GM12878 (cell line): ENCODE measurements around the gene PRPF18. TPM values are rescaled to one million over a fixed set of nuclear protein-coding genes. Genes with fewer than 3 reads are reported as not detected.

ENCODE experiments used
- ATAC-seq: fragments of 200-7000 bp; cut with Tn5 transposase; 3 replicates; pipeline ENCODE4 v1.9.1; 2020; ENCODE audit warnings: mild to moderate bottlenecking, moderate library complexity
- BruUV-seq: library from RNA; stranded (reverse); fragments of 400-500 nt; replicated peaks from 2 replicates; lab custom pipeline; 2021; lab: Mats Ljungman, UMichigan
- CTCF ChIA-PET: fragments of 300-600 bp; sonication (Branson Sonifier 250); formaldehyde crosslinking; extraction: SDS; loops from one replicate; lab custom pipeline; 2021; ENCODE audit warnings: inconsistent platforms; lab: Yijun Ruan, JAX
- POLR2A ChIA-PET: fragments of 350-600 bp; formaldehyde crosslinking; extraction: SDS; loops from one replicate; lab custom pipeline; 2021; ENCODE audit warnings: inconsistent platforms; lab: Charles Lee
- RAD21 ChIA-PET: fragments of 300-600 bp; sonication (Branson Sonifier 250); formaldehyde crosslinking; loops from one replicate; lab custom pipeline; 2023; ENCODE audit warnings: antibody characterized with exemption; ENCODE audit not compliant: unreplicated experiment; lab: Charles Lee
- SMC1A ChIA-PET: fragments of 300-600 bp; sonication (Branson Sonifier 250); formaldehyde crosslinking; loops from one replicate; lab custom pipeline; 2023; ENCODE audit not compliant: unreplicated experiment, uncharacterized antibody; lab: Charles Lee
- DNase-seq: peaks from one replicate; pipeline ENCODE4 v3.0.0-alpha.2; 2011; ENCODE audit warnings: low read depth, low spot score
- FAIRE-seq: peaks from 3 replicates; lab custom pipeline; 2011; peaks lifted over from hg19 to GRCh38; lab: Jason Lieb, UNC
- H2AFZ ChIP-seq: 2 replicates; pipeline ENCODE4 v1.6.0; 2011; ENCODE audit warnings: low read depth, low read length, control low read depth; ENCODE audit not compliant: control insufficient read depth
- H3K27ac ChIP-seq: 2 replicates; pipeline ENCODE4 v1.5.1; 2011; ENCODE audit warnings: control low read depth; ENCODE audit not compliant: control insufficient read depth, insufficient read depth
- H3K27me3 ChIP-seq, 2 experiments: replicated peaks in 1 of 2; 2 replicates each; pipeline versions ENCODE4 v1.6.0 to v1.6.1; 2011; ENCODE audit warnings: low read length in 1 of 2; ENCODE audit not compliant: control insufficient read depth in 2 of 2, insufficient read depth in 2 of 2
- H3K36me3 ChIP-seq, 2 experiments: 2 replicates each; pipeline ENCODE4 v1.5.1; 2011; ENCODE audit warnings: low read length in 1 of 2; ENCODE audit not compliant: control insufficient read depth in 2 of 2, insufficient read depth in 2 of 2
- H3K4me1 ChIP-seq: 2 replicates; pipeline ENCODE4 v1.6.1; 2011; ENCODE audit warnings: mild to moderate bottlenecking, low read length, moderate library complexity, mixed read lengths; ENCODE audit not compliant: control insufficient read depth, insufficient read depth
- H3K4me2 ChIP-seq: 2 replicates; pipeline ENCODE4 v1.6.0; 2011; ENCODE audit warnings: control low read depth; ENCODE audit not compliant: control insufficient read depth, insufficient read depth
- H3K4me3 ChIP-seq: fragments of 200-600 bp; sonication (generic); 2 replicates; pipeline ENCODE4 v1.5.1; 2016
- H3K79me2 ChIP-seq: 2 replicates; pipeline ENCODE4 v1.6.0; 2011; ENCODE audit warnings: low read length; ENCODE audit not compliant: control insufficient read depth, insufficient read depth
- H3K9ac ChIP-seq: 2 replicates; pipeline ENCODE4 v1.8.0; 2011; ENCODE audit warnings: low read length, control low read depth, mixed read lengths; ENCODE audit not compliant: control insufficient read depth, insufficient read depth
- H3K9me3 ChIP-seq: replicated peaks from 3 replicates; pipeline ENCODE4 v1.5.1; 2011; ENCODE audit warnings: mild to moderate bottlenecking, low read length; ENCODE audit not compliant: control insufficient read depth, insufficient read depth
- H4K20me1 ChIP-seq: 2 replicates; pipeline ENCODE4 v1.6.0; 2011; ENCODE audit not compliant: control insufficient read depth, insufficient read depth
- CBX3 ChIP-seq: fragments of 200-600 bp; sonication (generic); IDR thresholded peaks from 2 replicates; pipeline ENCODE4 v1.6.1; 2016; ENCODE audit warnings: low read depth, borderline replicate concordance
- EED ChIP-seq: sonication (generic); IDR thresholded peaks from 2 replicates; pipeline ENCODE4 v1.6.1; 2016; ENCODE audit warnings: antibody characterized with exemption, low read depth
- KLF5 ChIP-seq: fragments of 450-650 bp; IDR thresholded peaks from 2 replicates; pipeline ENCODE4 v1.6.1; 2014; ENCODE audit warnings: mild to moderate bottlenecking; ENCODE audit not compliant: partially characterized antibody
- PAX8 ChIP-seq: fragments of 450-650 bp; IDR thresholded peaks from 2 replicates; pipeline ENCODE4 v1.6.1; 2017; ENCODE audit warnings: mild to moderate bottlenecking, moderate library complexity
- SKIL ChIP-seq: fragments of 450-650 bp; IDR thresholded peaks from 2 replicates; pipeline ENCODE4 v1.6.1; 2017; ENCODE audit warnings: mild to moderate bottlenecking, low read depth, inconsistent platforms; ENCODE audit not compliant: poor library complexity, severe bottlenecking
- SUPT20H ChIP-seq: IDR thresholded peaks from 2 replicates; pipeline ENCODE4 v1.6.1; 2011; ENCODE audit warnings: low read depth, mild to moderate bottlenecking, low read length, moderate library complexity, borderline replicate concordance; ENCODE audit not compliant: control insufficient read depth
- ZBTB4 ChIP-seq: fragments of 450-650 bp; formaldehyde crosslinking; IDR thresholded peaks from 2 replicates; pipeline ENCODE4 v1.4.0; 2022; ENCODE audit warnings: mild to moderate bottlenecking, moderate library complexity
- ZNF622 ChIP-seq: fragments of 450-650 bp; IDR thresholded peaks from 2 replicates; pipeline ENCODE4 v1.6.1; 2017; ENCODE audit warnings: mild to moderate bottlenecking, inconsistent platforms
- WGBS: methylation state at CpG from one replicate; pipeline ENCODE4 v1.1.6; 2016; ENCODE audit warnings: low lambda C conversion rate; ENCODE audit not compliant: insufficient replicate concordance, insufficient coverage; ENCODE audit errors: missing lambda C conversion rate; 5-methylcytosine and 5-hydroxymethylcytosine counted together
- in situ Hi-C: fragments of 300-500 bp; cut with MboI; formaldehyde crosslinking; loops from 9 replicates; pipeline ENCODE4 v1.14.3; 2018; ENCODE audit warnings: mixed read lengths
- intact Hi-C: fragments of 100-400 bp; cut with micrococcal nuclease; formaldehyde crosslinking; loops from one replicate; pipeline ENCODE4 v1.14.2; 2022; ENCODE audit not compliant: unreplicated experiment
- polyA plus RNA-seq, 11 experiments: library from polyadenylated mRNA; depleted of rRNA in 4 of 11; unstranded in 6 of 11; stranded (reverse) in 5 of 11; fragments of >200 nt; fragmentation: Nextera tagmentation in 4 of 11; fragmentation: Illumina TruSeq in 1 of 11; extraction: Ambion mirVana in 4 of 11; extraction: Trizol in 1 of 11; gene quantifications; 1 replicate in 1 of 11; 2 replicates in 10 of 11; pipeline versions ENCODE4 v1.2.1 to v1.2.3, GENCODE V29; 2011 to 2016; ENCODE audit warnings: inconsistent platforms in 2 of 11, missing spikeins in 2 of 11, low read depth in 1 of 11
- total RNA-seq, 4 experiments: library from RNA; depleted of rRNA in 3 of 4; stranded (reverse); fragments of >200 nt in 3 of 4; fragmentation: Illumina TruSeq in 1 of 4; extraction: Trizol in 1 of 4; gene quantifications; 2 replicates each; pipeline versions ENCODE4 v1.2.1 to v1.2.3, GENCODE V29; 2013 to 2021

Gene PRPF18
- total and polyA plus RNA-seq, 10 of the 15 experiments (the other 5 are each of a cell fraction or from before 2014, with no cell fraction given) = 15.6 to 35.8 (median 28.8) TPM

DNA sequence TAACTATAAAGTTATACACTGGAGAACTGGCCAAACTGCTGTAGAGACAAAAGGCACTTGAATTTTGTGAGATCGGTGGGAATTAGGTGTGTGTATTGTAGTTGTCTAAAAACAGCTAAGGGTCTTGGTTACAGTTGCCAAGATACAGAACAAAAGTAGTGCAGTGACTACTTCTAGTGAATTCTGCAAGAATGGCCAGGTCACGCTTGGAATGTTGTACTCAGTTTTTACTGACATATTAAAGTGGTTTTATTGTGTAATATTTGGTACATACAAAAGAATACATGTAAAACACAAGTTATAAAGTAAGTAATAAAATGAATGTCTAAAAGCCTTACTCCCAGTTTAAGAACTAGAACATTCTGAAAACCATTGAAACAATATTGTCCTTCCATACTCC is 42.4 kb downstream of the PRPF18 start:
- in situ Hi-C loops = no loop called here
- Histone ChIP-seq H3K27ac (no peak overlapping the region), H3K27me3 (no peaks in the 10 kb centered on the region), H3K4me3 (no peak overlapping the region), H3K9me3 (no peaks in the 10 kb centered on the region), H3K4me1 (no peaks in the 10 kb centered on the region), H3K79me2 (no peaks in the 10 kb centered on the region), H2AFZ (no peak overlapping the region), H3K4me2 (no peak overlapping the region), H4K20me1 (no peaks in the 10 kb centered on the region), H3K36me3 (peaks cover 3 to 6% of the 10 kb centered on the region in 2 experiments; a peak in 3 of 4 replicates), H3K9ac (no peak overlapping the region)
- CTCF ChIA-PET = interaction anchor here (0.8 to 1.4 kb wide), 6 partner anchors 10 to 158 kb away, joined by 3 to 5 read pairs (median 3); no protein-coding TSS in a partner anchor
- RAD21 ChIA-PET = no interaction called here
- intact Hi-C loops = no loop called here
- POLR2A ChIA-PET = no interaction called here
- DNase-seq (no peak), FAIRE-seq (no peak), ATAC-seq (no peak)
- SMC1A ChIA-PET = no interaction called here
- WGBS = 92% methylated on average over 2 of the region's 2 CpGs
- TF ChIP-seq PAX8 (no peak), CBX3 (no peak), KLF5 (no peak), SKIL (no peak), EED (no peak), ZNF622 (no peak), ZBTB4 (CRISPR knock-in tag) (no peak), SUPT20H (no peak)
- BruUV-seq = no TSS peak
